GM12874 (cell line): ENCODE data around the gene USP24.

ENCODE experiments used
- TF ChIP-seq, protein P1 (sequence below): IDR thresholded peaks from 2 replicates; pipeline ENCODE4 v1.5.1; 2011; ENCODE audit warnings: low read depth, mild to moderate bottlenecking, control low read depth, low read length, moderate library complexity; ENCODE audit not compliant: insufficient read depth

Gene USP24, protein sequence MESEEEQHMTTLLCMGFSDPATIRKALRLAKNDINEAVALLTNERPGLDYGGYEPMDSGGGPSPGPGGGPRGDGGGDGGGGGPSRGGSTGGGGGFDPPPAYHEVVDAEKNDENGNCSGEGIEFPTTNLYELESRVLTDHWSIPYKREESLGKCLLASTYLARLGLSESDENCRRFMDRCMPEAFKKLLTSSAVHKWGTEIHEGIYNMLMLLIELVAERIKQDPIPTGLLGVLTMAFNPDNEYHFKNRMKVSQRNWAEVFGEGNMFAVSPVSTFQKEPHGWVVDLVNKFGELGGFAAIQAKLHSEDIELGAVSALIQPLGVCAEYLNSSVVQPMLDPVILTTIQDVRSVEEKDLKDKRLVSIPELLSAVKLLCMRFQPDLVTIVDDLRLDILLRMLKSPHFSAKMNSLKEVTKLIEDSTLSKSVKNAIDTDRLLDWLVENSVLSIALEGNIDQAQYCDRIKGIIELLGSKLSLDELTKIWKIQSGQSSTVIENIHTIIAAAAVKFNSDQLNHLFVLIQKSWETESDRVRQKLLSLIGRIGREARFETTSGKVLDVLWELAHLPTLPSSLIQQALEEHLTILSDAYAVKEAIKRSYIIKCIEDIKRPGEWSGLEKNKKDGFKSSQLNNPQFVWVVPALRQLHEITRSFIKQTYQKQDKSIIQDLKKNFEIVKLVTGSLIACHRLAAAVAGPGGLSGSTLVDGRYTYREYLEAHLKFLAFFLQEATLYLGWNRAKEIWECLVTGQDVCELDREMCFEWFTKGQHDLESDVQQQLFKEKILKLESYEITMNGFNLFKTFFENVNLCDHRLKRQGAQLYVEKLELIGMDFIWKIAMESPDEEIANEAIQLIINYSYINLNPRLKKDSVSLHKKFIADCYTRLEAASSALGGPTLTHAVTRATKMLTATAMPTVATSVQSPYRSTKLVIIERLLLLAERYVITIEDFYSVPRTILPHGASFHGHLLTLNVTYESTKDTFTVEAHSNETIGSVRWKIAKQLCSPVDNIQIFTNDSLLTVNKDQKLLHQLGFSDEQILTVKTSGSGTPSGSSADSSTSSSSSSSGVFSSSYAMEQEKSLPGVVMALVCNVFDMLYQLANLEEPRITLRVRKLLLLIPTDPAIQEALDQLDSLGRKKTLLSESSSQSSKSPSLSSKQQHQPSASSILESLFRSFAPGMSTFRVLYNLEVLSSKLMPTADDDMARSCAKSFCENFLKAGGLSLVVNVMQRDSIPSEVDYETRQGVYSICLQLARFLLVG (N-terminal part only)

DNA sequence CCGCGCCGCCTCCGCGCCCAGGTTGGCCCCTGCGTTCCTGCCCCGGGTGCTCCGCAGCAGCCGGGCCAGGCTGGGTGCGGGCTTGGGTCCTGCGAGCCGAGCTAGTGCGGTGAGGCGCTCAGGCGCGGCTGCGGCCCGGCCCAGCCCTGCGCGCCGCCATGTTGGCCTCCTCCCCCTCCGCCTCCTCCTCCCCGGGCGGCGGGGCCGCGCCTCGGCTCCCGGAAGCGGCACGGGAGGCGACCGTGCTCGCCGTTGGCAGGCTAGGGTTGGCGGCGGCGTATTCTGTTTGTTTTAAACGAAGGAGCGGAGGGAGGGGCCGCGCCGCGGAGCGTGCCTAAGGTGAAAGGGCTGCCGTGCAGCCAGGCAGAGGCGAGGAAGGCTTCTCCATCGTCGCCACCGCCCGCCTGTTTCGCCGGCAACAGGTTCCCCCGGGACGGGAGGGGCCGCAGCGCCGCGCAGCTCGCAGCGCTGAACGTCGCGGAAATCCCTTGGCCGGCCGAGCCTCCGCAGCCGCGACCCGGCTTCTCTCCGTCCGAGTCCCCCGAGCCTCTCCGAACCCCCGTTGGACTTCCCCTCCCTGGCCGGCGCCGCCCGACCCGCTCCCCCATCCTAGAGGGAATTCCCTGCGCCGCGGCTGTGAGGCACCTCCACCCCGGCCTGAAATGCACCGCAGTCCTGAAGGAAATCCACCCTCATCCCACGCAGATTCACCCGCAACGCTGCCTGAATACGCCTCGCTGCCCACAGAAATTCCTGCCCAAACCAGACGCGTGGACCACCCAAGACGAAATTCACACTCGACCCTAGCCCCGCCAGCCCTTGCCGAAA, at the start of gene USP24:
Gene USP24, minus strand, starts transcription at position 171 of the 828 bp plus-strand sequence. CDS start 251 bp downstream, outside the sequence.
- TF ChIP-seq, protein P1, sequence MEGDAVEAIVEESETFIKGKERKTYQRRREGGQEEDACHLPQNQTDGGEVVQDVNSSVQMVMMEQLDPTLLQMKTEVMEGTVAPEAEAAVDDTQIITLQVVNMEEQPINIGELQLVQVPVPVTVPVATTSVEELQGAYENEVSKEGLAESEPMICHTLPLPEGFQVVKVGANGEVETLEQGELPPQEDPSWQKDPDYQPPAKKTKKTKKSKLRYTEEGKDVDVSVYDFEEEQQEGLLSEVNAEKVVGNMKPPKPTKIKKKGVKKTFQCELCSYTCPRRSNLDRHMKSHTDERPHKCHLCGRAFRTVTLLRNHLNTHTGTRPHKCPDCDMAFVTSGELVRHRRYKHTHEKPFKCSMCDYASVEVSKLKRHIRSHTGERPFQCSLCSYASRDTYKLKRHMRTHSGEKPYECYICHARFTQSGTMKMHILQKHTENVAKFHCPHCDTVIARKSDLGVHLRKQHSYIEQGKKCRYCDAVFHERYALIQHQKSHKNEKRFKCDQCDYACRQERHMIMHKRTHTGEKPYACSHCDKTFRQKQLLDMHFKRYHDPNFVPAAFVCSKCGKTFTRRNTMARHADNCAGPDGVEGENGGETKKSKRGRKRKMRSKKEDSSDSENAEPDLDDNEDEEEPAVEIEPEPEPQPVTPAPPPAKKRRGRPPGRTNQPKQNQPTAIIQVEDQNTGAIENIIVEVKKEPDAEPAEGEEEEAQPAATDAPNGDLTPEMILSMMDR, result no peak

GRCh38 chr1:55262822-55263221, 47.7 kb upstream of the USP24 start:
- TF ChIP-seq, protein P1, result no peak

- TF ChIP-seq, protein P1, result no peak
These were observed 44.9 kb upstream of the USP24 start for GRCh38 chr1:55259911-55260609.

GRCh38 chr1:55257958-55258357, 42.8 kb upstream of the USP24 start:
- TF ChIP-seq, protein P1, result no peak

GRCh38 chr1:55255901-55256300, 40.7 kb upstream of the USP24 start:
- TF ChIP-seq, protein P1, result no peak

DNA sequence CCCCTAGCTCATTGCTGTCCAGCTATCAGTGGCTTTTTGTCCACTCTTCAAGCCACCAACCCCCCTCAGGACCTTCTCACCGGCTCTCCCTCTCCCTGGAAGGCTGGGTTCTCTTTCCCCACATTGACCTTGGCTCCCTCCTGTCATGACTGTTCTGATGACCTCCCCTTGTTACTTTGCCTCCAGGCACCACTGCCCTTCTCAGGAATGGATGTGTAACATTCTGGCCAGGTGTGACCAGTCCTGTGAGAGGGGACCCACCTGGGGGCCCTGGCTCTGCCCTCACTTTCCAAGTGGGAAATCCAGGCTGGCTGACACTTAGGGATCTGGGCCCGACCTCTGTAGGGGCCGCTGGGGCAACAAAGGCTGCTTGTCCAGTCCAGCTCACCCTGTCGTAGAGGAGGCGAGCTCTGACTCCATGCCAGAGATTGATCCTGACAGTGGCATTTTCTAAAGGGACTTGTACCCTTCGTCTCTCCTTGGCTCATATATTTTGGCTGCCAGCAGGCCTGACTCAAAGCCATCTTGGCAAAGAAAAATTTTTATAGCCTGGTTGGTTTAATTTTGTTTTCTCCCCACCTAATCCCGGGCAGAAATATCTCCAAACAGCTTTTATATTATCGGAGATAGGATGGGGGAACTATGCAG, 37.9 kb upstream of the USP24 start:
- TF ChIP-seq, protein P1, result no peak
